Retinal pigment epithelial cell (primary cell): ENCODE results near the gene SPINK4.

Experiments
- DNase-seq: peaks from one replicate; pipeline ENCODE4 v3.0.0-alpha.2; 2010; ENCODE audit warnings: low read depth
- H3K4me3 ChIP-seq: 2 replicates; pipeline ENCODE4 v1.5.1; 2011; ENCODE audit warnings: mild to moderate bottlenecking, low read length, control low read depth, moderate library complexity
- CTCF ChIP-seq: conservative IDR thresholded peaks from 2 replicates; pipeline ENCODE4 v1.5.1; 2011; ENCODE audit warnings: low read depth, low read length, control low read depth, inconsistent platforms

The SPINK4 gene

GRCh38 chr9:33291901-33292300 lies 51.9 kb downstream of the SPINK4 start:
- TF ChIP-seq CTCF = no peak
- DNase-seq = no peak
- H3K4me3 ChIP-seq = no peak overlapping the region

GRCh38 chr9:33293782-33294181 lies 53.8 kb downstream of the SPINK4 start:
- no peak for TF ChIP-seq CTCF
- H3K4me3 ChIP-seq = no peak overlapping the region
- no peak for DNase-seq

- no peak for TF ChIP-seq CTCF
- no peak overlapping the region for H3K4me3 ChIP-seq
- DNase-seq = no peak
These were observed 54.9 kb downstream of the SPINK4 start for GRCh38 chr9:33294670-33295432.

GRCh38 chr9:33295571-33295970 lies 55.6 kb downstream of the SPINK4 start:
- no peak overlapping the region for H3K4me3 ChIP-seq
- no peak for TF ChIP-seq CTCF
- DNase-seq = no peak

- TF ChIP-seq CTCF = no peak
- DNase-seq = no peak
- H3K4me3 ChIP-seq = no peak overlapping the region
These were observed 57.5 kb downstream of the SPINK4 start for GRCh38 chr9:33297432-33297831.
